HUES48 (cell line): ENCODE measurements around the gene C11orf91.
"Not testable (repeated sequence)": the region's sequence is repeated elsewhere in the genome, so short reads cannot be mapped to it uniquely, and the experiment has no call there.

Source experiments
- H3K27ac ChIP-seq: one replicate; pipeline ENCODE4 v1.7.0; 2013; ENCODE audit warnings: low read depth, low read length, inconsistent platforms
- H3K27me3 ChIP-seq: 2 replicates; pipeline ENCODE4 v1.6.1; 2013; ENCODE audit warnings: mild to moderate bottlenecking, low read length; ENCODE audit not compliant: control insufficient read depth, insufficient read depth
- H3K36me3 ChIP-seq: 2 replicates; pipeline ENCODE4 v1.6.1; 2013; ENCODE audit warnings: low read length; ENCODE audit not compliant: control insufficient read depth, insufficient read depth
- H3K4me1 ChIP-seq: 2 replicates; pipeline ENCODE4 v1.6.1; 2013; ENCODE audit warnings: mild to moderate bottlenecking, low read length; ENCODE audit not compliant: control insufficient read depth, insufficient read depth
- H3K4me3 ChIP-seq: 2 replicates; pipeline ENCODE4 v1.5.1; 2013; ENCODE audit warnings: mild to moderate bottlenecking, low read depth, low read length
- H3K9ac ChIP-seq: 2 replicates; pipeline ENCODE4 v1.6.1; 2013; ENCODE audit warnings: mild to moderate bottlenecking, low read depth, low read length, moderate library complexity
- H3K9me3 ChIP-seq: 2 replicates; pipeline ENCODE4 v1.6.1; 2013; ENCODE audit warnings: low read length; ENCODE audit not compliant: control insufficient read depth, insufficient read depth

The C11orf91 gene

GRCh38 chr11:33721426-33721825 lies 20.8 kb upstream of the C11orf91 start:
- H3K27me3 ChIP-seq = no peaks in the 10 kb centered on the region
- no peak overlapping the region for H3K9ac ChIP-seq
- H3K4me1 ChIP-seq = peaks cover 4% of the 10 kb centered on the region; the same call in 1 of the 2 replicates
- no peak overlapping the region for H3K27ac ChIP-seq
- H3K9me3 ChIP-seq = no peaks in the 10 kb centered on the region
- H3K4me3 ChIP-seq = no peak overlapping the region
- peaks cover 35% of the 10 kb centered on the region for H3K36me3 ChIP-seq

DNA sequence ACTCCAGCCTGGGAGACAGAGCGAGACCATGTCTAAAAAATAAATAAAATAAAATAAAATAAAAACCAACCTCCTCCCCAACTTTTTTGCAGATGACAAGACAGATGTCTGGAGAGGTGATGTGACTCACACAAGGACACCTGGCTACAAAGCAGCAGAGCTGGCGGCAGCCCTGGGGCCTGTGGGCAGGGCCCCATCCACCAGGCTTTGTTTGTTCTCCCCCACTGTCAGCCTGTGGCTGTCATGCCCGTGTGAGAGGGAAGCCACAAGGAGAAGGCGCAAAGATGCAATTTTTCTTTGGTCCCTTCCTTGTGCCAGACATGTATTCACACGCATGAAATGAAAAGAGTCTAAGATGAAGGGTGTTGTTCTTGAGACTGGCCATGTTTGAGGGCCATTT lies 19.0 kb upstream of the C11orf91 start:
- no peak overlapping the region for H3K27ac ChIP-seq
- H3K27me3 ChIP-seq = no peaks in the 10 kb centered on the region
- no peak overlapping the region for H3K4me3 ChIP-seq
- H3K9me3 ChIP-seq = no peaks in the 10 kb centered on the region
- peaks cover 4% of the 10 kb centered on the region; the same call in 1 of the 2 replicates for H3K4me1 ChIP-seq
- H3K36me3 ChIP-seq = peaks cover 45% of the 10 kb centered on the region
- H3K9ac ChIP-seq = no peak overlapping the region

GRCh38 chr11:33718440-33718839 lies 17.8 kb upstream of the C11orf91 start:
- Histone ChIP-seq H3K27me3 (no peaks in the 10 kb centered on the region), H3K9ac (no peak overlapping the region), H3K4me1 (peaks cover 3% of the 10 kb centered on the region; the same call in 1 of the 2 replicates), H3K27ac (no peak overlapping the region), H3K4me3 (no peak overlapping the region), H3K9me3 (no peaks in the 10 kb centered on the region), H3K36me3 (peaks cover 54% of the 10 kb centered on the region)

GRCh38 chr11:33716243-33716642 lies 15.6 kb upstream of the C11orf91 start:
- H3K4me3 ChIP-seq = no peak overlapping the region
- no peaks in the 10 kb centered on the region for H3K27me3 ChIP-seq
- H3K9me3 ChIP-seq = no peaks in the 10 kb centered on the region
- peaks cover 51% of the 10 kb centered on the region for H3K36me3 ChIP-seq
- H3K4me1 ChIP-seq = no peaks in the 10 kb centered on the region
- H3K9ac ChIP-seq = no peak overlapping the region
- H3K27ac ChIP-seq = no peak overlapping the region

- Histone ChIP-seq H3K4me3 (no peak overlapping the region), H3K9ac (no peak overlapping the region), H3K36me3 (peaks cover 53% of the 10 kb centered on the region), H3K27ac (no peak overlapping the region), H3K9me3 (no peaks in the 10 kb centered on the region), H3K4me1 (no peaks in the 10 kb centered on the region), H3K27me3 (no peaks in the 10 kb centered on the region)
Measured at GRCh38 chr11:33713856-33714398, 13.3 kb upstream of the C11orf91 start.

DNA sequence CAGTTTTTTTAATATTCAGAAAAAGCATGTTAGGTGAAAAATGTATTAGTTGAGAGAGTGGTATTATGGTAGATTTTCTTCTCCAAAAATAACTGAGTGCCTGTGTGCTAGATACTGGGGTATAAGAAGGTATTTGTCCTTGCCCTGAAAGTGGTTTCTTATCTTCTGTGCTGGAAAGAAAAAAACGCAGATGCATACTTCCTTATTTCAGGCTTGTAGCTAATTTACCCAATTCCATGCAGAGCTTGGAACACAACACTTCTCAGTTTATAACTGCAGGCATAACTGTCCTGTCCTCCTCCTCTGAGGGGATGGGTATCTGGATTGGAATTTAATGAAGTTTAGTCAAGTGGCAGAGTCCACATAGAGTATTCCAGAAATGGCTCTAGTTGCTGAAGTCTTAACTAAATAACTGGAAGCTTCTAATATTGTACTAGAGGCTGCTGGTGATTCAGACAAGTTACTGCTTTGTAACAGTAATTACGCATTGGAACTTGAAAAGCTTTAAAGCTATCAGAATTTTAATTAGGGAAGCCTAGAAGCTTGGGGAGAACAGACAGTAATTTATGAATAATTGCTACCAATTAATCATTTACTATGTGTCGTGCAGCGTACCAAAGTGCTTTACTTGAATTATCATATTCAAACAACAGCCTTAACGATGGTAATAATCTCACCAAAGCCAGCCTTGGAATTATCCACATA lies 12.7 kb upstream of the C11orf91 start:
- no peaks in the 10 kb centered on the region for H3K27me3 ChIP-seq
- H3K36me3 ChIP-seq = peaks cover 59% of the 10 kb centered on the region
- H3K4me3 ChIP-seq = no peak overlapping the region
- H3K4me1 ChIP-seq = no peaks in the 10 kb centered on the region
- H3K9me3 ChIP-seq = no peaks in the 10 kb centered on the region
- H3K27ac ChIP-seq = no peak overlapping the region
- H3K9ac ChIP-seq = no peak overlapping the region

GRCh38 chr11:33712436-33712835 lies 11.8 kb upstream of the C11orf91 start:
- Histone ChIP-seq H3K36me3 (peaks cover 56% of the 10 kb centered on the region), H3K4me1 (no peaks in the 10 kb centered on the region), H3K4me3 (no peak overlapping the region), H3K27me3 (no peaks in the 10 kb centered on the region), H3K9me3 (no peaks in the 10 kb centered on the region), H3K27ac (no peak overlapping the region), H3K9ac (no peak overlapping the region)

DNA sequence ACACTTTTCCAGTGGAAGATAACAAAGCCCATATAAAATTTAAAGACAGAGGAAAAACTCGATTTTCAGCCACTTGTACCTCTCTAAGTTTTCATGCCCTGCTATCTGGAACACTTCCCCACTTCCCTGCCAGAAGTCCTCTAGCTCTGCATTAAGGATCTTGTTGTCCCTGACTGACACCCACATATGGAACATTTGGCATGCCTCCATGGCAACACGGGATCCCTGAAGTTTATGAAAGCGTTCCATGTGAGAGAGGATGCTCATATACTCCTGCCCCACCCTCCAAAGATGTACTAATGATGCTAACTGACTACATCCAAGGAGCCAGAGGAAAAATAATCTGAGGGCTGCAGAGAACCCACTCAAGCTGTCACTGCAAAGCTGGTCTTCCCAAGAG lies 8.8 kb upstream of the C11orf91 start:
- Histone ChIP-seq H3K4me1 (0 out of 2 replicates have a peak, but pooled peaks cover 6% of the 10 kb centered on the region), H3K27me3 (no peaks in the 10 kb centered on the region), H3K27ac (no peak overlapping the region), H3K9me3 (no peaks in the 10 kb centered on the region), H3K36me3 (peaks cover 37% of the 10 kb centered on the region), H3K4me3 (no peak overlapping the region), H3K9ac (no peak overlapping the region)

DNA sequence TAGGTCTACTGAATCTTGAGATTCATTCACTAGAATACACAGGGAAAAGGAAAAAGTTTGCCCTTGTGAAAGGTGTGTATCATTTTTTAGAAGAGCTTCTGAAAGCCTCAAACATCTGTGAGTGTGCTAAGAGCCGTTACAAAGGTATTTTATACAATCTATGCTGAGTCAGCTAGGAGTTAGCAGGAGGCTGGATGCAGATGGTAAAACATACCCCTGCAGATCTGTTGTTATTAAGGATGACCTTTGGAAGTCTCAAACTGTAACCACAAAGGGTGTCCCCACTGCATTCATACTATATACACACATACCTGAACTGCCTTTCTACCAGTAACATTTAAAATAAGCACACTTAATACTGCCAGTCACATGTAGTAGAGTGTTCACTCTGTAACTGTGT lies 8.4 kb upstream of the C11orf91 start:
- H3K9ac ChIP-seq = no peak overlapping the region
- no peak overlapping the region for H3K27ac ChIP-seq
- H3K36me3 ChIP-seq = peaks cover 33% of the 10 kb centered on the region
- H3K4me3 ChIP-seq = no peak overlapping the region
- no peaks in the 10 kb centered on the region for H3K9me3 ChIP-seq
- H3K4me1 ChIP-seq = 0 out of 2 replicates have a peak, but pooled peaks cover 7% of the 10 kb centered on the region
- H3K27me3 ChIP-seq = no peaks in the 10 kb centered on the region

GRCh38 chr11:33707831-33708230 lies 7.2 kb upstream of the C11orf91 start:
- H3K4me1 ChIP-seq, H3K9me3 ChIP-seq, H3K27me3 ChIP-seq, H3K27ac ChIP-seq, H3K9ac ChIP-seq, H3K4me3 ChIP-seq: not testable (repeated sequence)
- H3K36me3 ChIP-seq = peaks cover 28% of the 10 kb centered on the region

- Histone ChIP-seq H3K4me1 (0 out of 2 replicates have a peak, but pooled peaks cover 7% of the 10 kb centered on the region), H3K27me3 (no peaks in the 10 kb centered on the region), H3K9ac (no peak overlapping the region), H3K9me3 (no peaks in the 10 kb centered on the region), H3K36me3 (peaks cover 21% of the 10 kb centered on the region), H3K27ac (no peak overlapping the region), H3K4me3 (no peak overlapping the region)
Measured at GRCh38 chr11:33706966-33707365, 6.3 kb upstream of the C11orf91 start.
